Measurements from ENCODE around the gene HAUS7. TPM values are rescaled to one million over a fixed set of nuclear protein-coding genes. Genes with fewer than 3 reads are reported as not detected.

The HAUS7 gene
- total RNA-seq, 3 donors from 2014 or later, result 19.0 to 26.2 (median 21.9) TPM

DNA sequence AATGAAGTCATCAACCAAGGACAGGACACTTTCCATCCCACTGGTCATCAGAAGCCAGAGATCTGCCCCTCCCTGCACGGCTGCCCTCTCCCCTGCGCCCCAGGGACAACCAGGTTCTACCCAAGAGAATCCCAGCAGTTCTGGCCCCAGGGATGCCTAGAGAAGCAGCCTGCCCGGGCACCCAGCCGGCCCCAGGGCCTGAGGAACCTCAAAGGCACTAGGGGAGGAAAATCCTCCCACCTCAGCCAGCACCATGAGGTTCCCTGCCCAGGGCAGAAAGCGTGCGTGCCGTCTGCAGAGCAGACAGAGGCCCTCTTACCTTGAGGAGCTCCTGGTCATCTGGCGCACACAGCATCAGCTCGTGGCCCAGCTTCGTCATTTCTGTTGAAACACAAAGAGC lies 8.1 kb downstream of the HAUS7 start:
- intact Hi-C loops (cut with DNase I; ENCODE audit: low total_unique reads), result loop anchor here (5.0 kb wide), 1 partner anchor 840 kb away; no protein-coding TSS in a partner anchor
- no peak for DNase-seq (ENCODE audit: low spot score in 2 of 2)
- Histone ChIP-seq H3K27ac (no peak overlapping the region), H3K9me3 (no peaks in the 10 kb centered on the region), H3K4me3 (no peak overlapping the region), H3K36me3 (no peaks in the 10 kb centered on the region), H3K27me3 (peaks cover 0 to 49% of the 10 kb centered on the region in 2 donors), H3K4me1 (no peaks in the 10 kb centered on the region)
- TF ChIP-seq POLR2AphosphoS5 (IDR thresholded peaks at IDR 0.05), result no peak
- no peak for TF ChIP-seq POLR2A (IDR thresholded peaks at IDR 0.05)
- TF ChIP-seq, protein P1, sequence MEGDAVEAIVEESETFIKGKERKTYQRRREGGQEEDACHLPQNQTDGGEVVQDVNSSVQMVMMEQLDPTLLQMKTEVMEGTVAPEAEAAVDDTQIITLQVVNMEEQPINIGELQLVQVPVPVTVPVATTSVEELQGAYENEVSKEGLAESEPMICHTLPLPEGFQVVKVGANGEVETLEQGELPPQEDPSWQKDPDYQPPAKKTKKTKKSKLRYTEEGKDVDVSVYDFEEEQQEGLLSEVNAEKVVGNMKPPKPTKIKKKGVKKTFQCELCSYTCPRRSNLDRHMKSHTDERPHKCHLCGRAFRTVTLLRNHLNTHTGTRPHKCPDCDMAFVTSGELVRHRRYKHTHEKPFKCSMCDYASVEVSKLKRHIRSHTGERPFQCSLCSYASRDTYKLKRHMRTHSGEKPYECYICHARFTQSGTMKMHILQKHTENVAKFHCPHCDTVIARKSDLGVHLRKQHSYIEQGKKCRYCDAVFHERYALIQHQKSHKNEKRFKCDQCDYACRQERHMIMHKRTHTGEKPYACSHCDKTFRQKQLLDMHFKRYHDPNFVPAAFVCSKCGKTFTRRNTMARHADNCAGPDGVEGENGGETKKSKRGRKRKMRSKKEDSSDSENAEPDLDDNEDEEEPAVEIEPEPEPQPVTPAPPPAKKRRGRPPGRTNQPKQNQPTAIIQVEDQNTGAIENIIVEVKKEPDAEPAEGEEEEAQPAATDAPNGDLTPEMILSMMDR (IDR thresholded peaks at IDR 0.05), result no peak

DNA sequence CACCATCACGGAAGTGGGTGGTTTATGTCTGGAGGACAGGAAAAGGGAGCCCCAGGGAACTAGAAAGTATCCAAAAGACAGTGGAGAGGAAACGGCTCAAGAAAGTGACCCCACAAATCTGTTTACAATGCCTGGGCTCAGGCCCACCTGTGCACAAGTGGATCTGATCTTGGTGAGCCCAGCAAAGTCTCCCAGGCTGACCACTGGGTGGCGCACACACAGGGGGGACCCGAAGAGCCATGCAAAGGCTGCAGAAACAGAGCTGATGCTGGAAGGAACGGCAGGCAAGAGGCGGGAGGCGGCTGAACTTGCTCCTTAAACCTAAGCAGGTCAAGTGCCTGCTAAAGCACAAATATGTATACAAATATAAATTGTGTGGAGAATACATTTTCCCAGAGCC lies 9.6 kb downstream of the HAUS7 start:
- DNase-seq (ENCODE audit: low spot score in 2 of 2), result no peak
- intact Hi-C loops (cut with DNase I; ENCODE audit: low total_unique reads), result loop anchor here (5.0 kb wide), 1 partner anchor 839 kb away; no protein-coding TSS in a partner anchor

DNA sequence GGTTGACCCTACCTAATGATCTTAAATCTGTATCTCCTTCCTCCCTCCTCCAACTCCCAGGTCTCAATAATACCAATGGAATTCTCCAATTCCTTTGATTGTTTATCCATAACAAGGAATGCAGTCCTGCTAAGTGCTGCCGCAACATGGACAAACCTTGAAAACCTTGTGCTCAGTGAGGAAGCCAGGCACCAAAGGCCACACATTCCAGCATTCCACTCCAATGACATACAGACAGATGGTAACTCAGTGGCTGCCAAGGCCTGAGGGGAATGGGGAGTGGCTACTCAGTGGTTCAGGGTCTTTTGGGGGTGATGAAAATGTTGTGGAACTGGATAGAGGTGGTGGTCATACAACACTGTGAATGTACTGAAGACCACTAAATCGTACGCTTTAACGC lies 10.4 kb downstream of the HAUS7 start:
- peaks cover 0 to 55% of the 10 kb centered on the region in 2 donors for H3K27me3 ChIP-seq
- no peaks in the 10 kb centered on the region for H3K36me3 ChIP-seq
- no peaks in the 10 kb centered on the region for H3K9me3 ChIP-seq
- no peak overlapping the region for H3K4me3 ChIP-seq
- DNase-seq (ENCODE audit: low spot score in 2 of 2), result no peak
- no peak overlapping the region for H3K27ac ChIP-seq
- no peak for TF ChIP-seq POLR2A (IDR thresholded peaks at IDR 0.05)
- TF ChIP-seq, protein P1 (IDR thresholded peaks at IDR 0.05), result no peak
- H3K4me1 ChIP-seq, result no peaks in the 10 kb centered on the region
- intact Hi-C loops (cut with DNase I; ENCODE audit: low total_unique reads), result loop anchor here (5.0 kb wide), 1 partner anchor 838 kb away; no protein-coding TSS in a partner anchor

More for the DNA sequence above, 9.6 kb downstream of the HAUS7 start:
- Histone ChIP-seq H3K4me3 (no peak overlapping the region), H3K4me1 (no peaks in the 10 kb centered on the region), H3K27me3 (peaks cover 0 to 50% of the 10 kb centered on the region in 2 donors), H3K27ac (no peak overlapping the region), H3K36me3 (no peaks in the 10 kb centered on the region), H3K9me3 (no peaks in the 10 kb centered on the region)
- TF ChIP-seq POLR2A (IDR thresholded peaks at IDR 0.05) (no peak), POLR2AphosphoS5 (IDR thresholded peaks at IDR 0.05) (no peak)
- TF ChIP-seq, protein P1 (IDR thresholded peaks at IDR 0.05), result peak in 2 of 3 donors; percentile 19 to 24

DNA sequence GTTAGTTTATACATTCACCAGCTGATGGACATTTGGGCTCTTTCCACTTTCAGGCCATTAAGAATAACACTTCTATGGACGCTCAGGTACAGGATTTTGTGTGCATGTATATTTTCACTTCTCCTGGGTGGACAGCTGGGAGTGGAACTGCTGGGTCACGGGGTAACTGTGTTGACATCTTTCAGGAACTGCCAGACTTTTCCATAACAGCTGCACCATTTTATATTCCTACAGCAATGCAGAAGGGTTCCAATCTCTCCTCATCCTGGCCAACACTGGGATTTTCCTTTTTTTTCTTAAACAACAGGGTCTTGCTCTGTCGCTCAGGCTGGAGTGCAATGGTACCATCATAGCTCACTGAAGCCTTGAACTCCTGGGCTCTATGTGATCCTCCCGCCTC lies 11.9 kb downstream of the HAUS7 start:
- H3K9me3 ChIP-seq, result no peaks in the 10 kb centered on the region
- H3K4me1 ChIP-seq, result no peaks in the 10 kb centered on the region
- H3K36me3 ChIP-seq, result no peaks in the 10 kb centered on the region
- no peak overlapping the region for H3K4me3 ChIP-seq
- intact Hi-C loops (cut with DNase I; ENCODE audit: low total_unique reads), result no loop called here
- no peak overlapping the region for H3K27ac ChIP-seq
- TF ChIP-seq POLR2AphosphoS5 (IDR thresholded peaks at IDR 0.05) (no peak), POLR2A (IDR thresholded peaks at IDR 0.05) (no peak)
- TF ChIP-seq, protein P1 (IDR thresholded peaks at IDR 0.05), result no peak
- peaks cover 0 to 58% of the 10 kb centered on the region in 2 donors for H3K27me3 ChIP-seq
- no peak for DNase-seq (ENCODE audit: low spot score in 2 of 2)

DNA sequence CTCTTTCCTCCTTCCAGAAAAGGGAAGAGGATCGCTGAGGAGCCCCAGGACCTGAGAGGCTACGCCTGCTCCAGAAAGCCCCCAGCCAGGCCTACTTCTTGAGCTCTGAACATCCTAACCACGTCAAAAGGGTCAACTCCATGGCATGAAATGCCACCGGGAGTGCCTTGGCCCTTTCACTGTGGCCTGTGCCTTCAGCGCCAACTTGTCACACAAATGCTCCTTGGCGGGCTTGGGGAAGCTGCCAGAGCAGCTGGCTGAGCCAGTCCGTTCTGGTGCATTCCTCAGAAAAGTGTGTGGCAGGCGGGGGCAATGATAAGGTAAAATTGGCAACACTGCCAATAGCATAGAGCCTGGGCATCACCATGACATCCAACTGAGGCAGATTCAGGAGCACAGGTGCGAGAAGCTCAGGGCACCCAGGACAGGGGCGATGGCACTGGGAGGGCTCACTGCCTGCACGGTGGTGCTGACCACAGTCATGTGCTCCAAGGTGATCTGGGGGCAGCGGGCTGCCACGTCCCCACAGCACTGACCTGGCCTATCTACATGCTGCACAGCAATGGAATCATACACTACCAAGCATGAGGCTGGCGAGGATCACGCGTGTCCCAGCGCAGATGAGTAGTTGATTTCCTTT lies 12.4 kb downstream of the HAUS7 start:
- no peaks in the 10 kb centered on the region for H3K4me1 ChIP-seq
- intact Hi-C loops (cut with DNase I; ENCODE audit: low total_unique reads), result no loop called here
- no peak overlapping the region for H3K27ac ChIP-seq
- no peak overlapping the region for H3K4me3 ChIP-seq
- peaks cover 0 to 52% of the 10 kb centered on the region in 2 donors for H3K27me3 ChIP-seq
- H3K9me3 ChIP-seq, result no peaks in the 10 kb centered on the region
- DNase-seq (ENCODE audit: low spot score in 2 of 2), result no peak
- H3K36me3 ChIP-seq, result no peaks in the 10 kb centered on the region
- TF ChIP-seq, protein P1 (IDR thresholded peaks at IDR 0.05), result no peak
- TF ChIP-seq POLR2A (IDR thresholded peaks at IDR 0.05) (no peak), POLR2AphosphoS5 (IDR thresholded peaks at IDR 0.05) (no peak)

All from breast epithelium (tissue), 4 donors.